ENCODE data around the gene PLEKHA7.

DNA sequence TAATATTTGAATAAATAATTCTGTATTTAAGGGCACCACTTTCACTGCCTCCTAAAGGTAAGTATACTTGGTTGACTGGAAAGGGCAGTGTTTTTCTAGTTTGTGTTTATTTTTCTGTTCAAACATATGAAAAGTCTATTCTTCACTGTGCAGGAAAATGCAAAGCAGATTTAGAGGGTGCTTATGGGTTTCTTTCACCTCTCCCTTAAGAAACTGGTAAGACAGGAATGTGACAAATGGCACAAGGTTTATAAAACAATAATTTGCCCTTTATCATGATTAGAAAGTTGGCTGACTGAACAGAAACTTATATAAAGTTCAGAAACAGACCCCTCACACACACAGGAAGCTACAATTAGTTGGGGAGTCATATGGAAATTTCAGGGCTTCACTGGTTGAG is 60.6 kb downstream of the PLEKHA7 start:
- TF ChIP-seq POLR2A (IDR thresholded peaks at IDR 0.05; ENCODE audit: extremely low read depth, insufficient read length): no peak
- TF ChIP-seq, protein P1, sequence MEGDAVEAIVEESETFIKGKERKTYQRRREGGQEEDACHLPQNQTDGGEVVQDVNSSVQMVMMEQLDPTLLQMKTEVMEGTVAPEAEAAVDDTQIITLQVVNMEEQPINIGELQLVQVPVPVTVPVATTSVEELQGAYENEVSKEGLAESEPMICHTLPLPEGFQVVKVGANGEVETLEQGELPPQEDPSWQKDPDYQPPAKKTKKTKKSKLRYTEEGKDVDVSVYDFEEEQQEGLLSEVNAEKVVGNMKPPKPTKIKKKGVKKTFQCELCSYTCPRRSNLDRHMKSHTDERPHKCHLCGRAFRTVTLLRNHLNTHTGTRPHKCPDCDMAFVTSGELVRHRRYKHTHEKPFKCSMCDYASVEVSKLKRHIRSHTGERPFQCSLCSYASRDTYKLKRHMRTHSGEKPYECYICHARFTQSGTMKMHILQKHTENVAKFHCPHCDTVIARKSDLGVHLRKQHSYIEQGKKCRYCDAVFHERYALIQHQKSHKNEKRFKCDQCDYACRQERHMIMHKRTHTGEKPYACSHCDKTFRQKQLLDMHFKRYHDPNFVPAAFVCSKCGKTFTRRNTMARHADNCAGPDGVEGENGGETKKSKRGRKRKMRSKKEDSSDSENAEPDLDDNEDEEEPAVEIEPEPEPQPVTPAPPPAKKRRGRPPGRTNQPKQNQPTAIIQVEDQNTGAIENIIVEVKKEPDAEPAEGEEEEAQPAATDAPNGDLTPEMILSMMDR (IDR thresholded peaks at IDR 0.05; ENCODE audit: low read depth, low read length): no peak
- TF ChIP-seq, protein P2, sequence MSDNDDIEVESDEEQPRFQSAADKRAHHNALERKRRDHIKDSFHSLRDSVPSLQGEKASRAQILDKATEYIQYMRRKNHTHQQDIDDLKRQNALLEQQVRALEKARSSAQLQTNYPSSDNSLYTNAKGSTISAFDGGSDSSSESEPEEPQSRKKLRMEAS (IDR thresholded peaks at IDR 0.05; ENCODE audit: low read depth, low read length): no peak
- no peak for TF ChIP-seq MYC (IDR thresholded peaks at IDR 0.05; ENCODE audit: low read depth, low read length)
